Neural cell (in vitro differentiated cells): ENCODE data around the gene DUOXA1. TPM values are rescaled to one million over a fixed set of nuclear protein-coding genes. Genes with fewer than 3 reads are reported as not detected.

Experiments used
- H2AFZ ChIP-seq: fragments of 200-600, 300-800 bp; sonication (generic), shearing (Covaris generic); 2 replicates; pipeline ENCODE4 v1.6.0; 2014; ENCODE audit warnings: low read depth, mild to moderate bottlenecking, antibody characterized with exemption, low read length, moderate library complexity
- H3F3A ChIP-seq: fragments of 200-600 bp; shearing (Covaris generic); 2 replicates; pipeline ENCODE4 v1.6.1; 2016; ENCODE audit warnings: mild to moderate bottlenecking, moderate library complexity, mixed read lengths, antibody characterized with exemption, low read length; ENCODE audit not compliant: insufficient read depth, poor library complexity, severe bottlenecking
- H3K27ac ChIP-seq: fragments of 200-600, 300-800 bp; sonication (generic), shearing (Covaris generic); 2 replicates; pipeline ENCODE4 v1.5.1; 2014; ENCODE audit warnings: mild to moderate bottlenecking, low read length, moderate library complexity
- H3K27me3 ChIP-seq: fragments of 300-800, 200-600 bp; sonication (generic), shearing (Covaris generic); 2 replicates; pipeline ENCODE4 v1.6.0; 2014; ENCODE audit warnings: mild to moderate bottlenecking, low read depth, low read length, moderate library complexity; ENCODE audit not compliant: insufficient read depth
- H3K36me3 ChIP-seq: fragments of 300-800, 200-600 bp; sonication (generic), shearing (Covaris generic); 2 replicates; pipeline ENCODE4 v1.5.1; 2014; ENCODE audit warnings: mild to moderate bottlenecking, antibody characterized with exemption, low read length, moderate library complexity; ENCODE audit not compliant: insufficient read depth
- H3K4me2 ChIP-seq: fragments of 300-800, 200-600 bp; sonication (generic), shearing (Covaris generic); 2 replicates; pipeline ENCODE4 v1.6.0; 2014; ENCODE audit warnings: mild to moderate bottlenecking, low read length
- H3K4me3 ChIP-seq: fragments of 300-800, 200-600 bp; sonication (generic), shearing (Covaris generic); 2 replicates; pipeline ENCODE4 v1.5.1; 2014; ENCODE audit warnings: mild to moderate bottlenecking, low read length, moderate library complexity
- H3K79me2 ChIP-seq: fragments of 200-600 bp; shearing (Covaris generic); replicated peaks from 2 replicates; pipeline ENCODE4 v1.6.0; 2014; ENCODE audit warnings: mild to moderate bottlenecking, low read length, moderate library complexity; ENCODE audit not compliant: insufficient read depth
- H3K9ac ChIP-seq: fragments of 300-800, 200-600 bp; sonication (generic), shearing (Covaris generic); 2 replicates; pipeline ENCODE4 v1.6.1; 2016; ENCODE audit warnings: mild to moderate bottlenecking, low read length, mixed read lengths
- H3K9me2 ChIP-seq: fragments of 200-600 bp; shearing (Covaris generic); 2 replicates; pipeline ENCODE4 v1.6.1; 2016; ENCODE audit warnings: mild to moderate bottlenecking, low read length, mixed read lengths; ENCODE audit not compliant: insufficient read depth
- H3K9me3 ChIP-seq: fragments of 200-600, 300-800 bp; sonication (generic), shearing (Covaris generic); 2 replicates; pipeline ENCODE4 v1.6.1; 2016; ENCODE audit warnings: mild to moderate bottlenecking, mixed run types, low read length, moderate library complexity, mixed read lengths
- H4K20me1 ChIP-seq: fragments of 200-600 bp; shearing (Covaris generic); 2 replicates; pipeline ENCODE4 v1.6.1; 2016; ENCODE audit warnings: mild to moderate bottlenecking, mixed run types; ENCODE audit not compliant: insufficient read depth
- CTCF ChIP-seq: fragments of 450-650 bp; IDR thresholded peaks from 2 replicates; pipeline ENCODE4 v1.5.1; 2014; ENCODE audit warnings: antibody characterized with exemption, mild to moderate bottlenecking, moderate library complexity; ENCODE audit not compliant: poor library complexity, severe bottlenecking
- EP300 ChIP-seq: fragments of 450-650 bp; conservative IDR thresholded peaks from 2 replicates; pipeline ENCODE4 v1.6.1; 2014; ENCODE audit warnings: antibody characterized with exemption, mild to moderate bottlenecking, moderate library complexity; ENCODE audit not compliant: poor library complexity, severe bottlenecking
- EZH2 ChIP-seq: fragments of 200-600, 300-800 bp; shearing (Covaris generic), sonication (generic); IDR thresholded peaks from 2 replicates; pipeline ENCODE4 v1.6.1; 2014; ENCODE audit warnings: antibody characterized with exemption, low read length, borderline replicate concordance, mild to moderate bottlenecking; ENCODE audit not compliant: insufficient read depth, poor library complexity, severe bottlenecking
- MXI1 ChIP-seq: fragments of 450-650 bp; conservative IDR thresholded peaks from 2 replicates; pipeline ENCODE4 v1.6.1; 2014; ENCODE audit warnings: antibody characterized with exemption, mild to moderate bottlenecking; ENCODE audit not compliant: poor library complexity, severe bottlenecking
- POLR2AphosphoS5 ChIP-seq: IDR thresholded peaks from 2 replicates; pipeline ENCODE4 v1.6.1; 2012
- RAD21 ChIP-seq: fragments of 450-650 bp; conservative IDR thresholded peaks from 2 replicates; pipeline ENCODE4 v1.6.1; 2014; ENCODE audit warnings: antibody characterized with exemption, mild to moderate bottlenecking, moderate library complexity
- REST ChIP-seq: IDR thresholded peaks from 2 replicates; pipeline ENCODE4 v1.6.1; 2012; ENCODE audit warnings: borderline replicate concordance
- SMC3 ChIP-seq: fragments of 450-650 bp; conservative IDR thresholded peaks from 2 replicates; pipeline ENCODE4 v1.6.1; 2014; ENCODE audit warnings: antibody characterized with exemption, mild to moderate bottlenecking, moderate library complexity; ENCODE audit not compliant: poor library complexity
- TAF1 ChIP-seq: IDR thresholded peaks from 2 replicates; pipeline ENCODE4 v1.6.1; 2012; ENCODE audit warnings: low read depth
- polyA plus RNA-seq: library from polyadenylated mRNA; depleted of rRNA; stranded (reverse); fragments of >200 nt; gene quantifications from 2 replicates; pipeline ENCODE4 v1.2.3, GENCODE V29; 2014

DUOXA1 gene
- polyA plus RNA-seq, 1 donor from 2014 or later: not detected

GRCh38 chr15:45174577-45174976, 44.9 kb upstream of the DUOXA1 start:
- Histone ChIP-seq H4K20me1 (no peaks in the 10 kb centered on the region), H3K9me2 (no peaks in the 10 kb centered on the region), H3K79me2 (peaks cover 12% of the 10 kb centered on the region), H3K4me3 (no peak overlapping the region), H3K36me3 (no peaks in the 10 kb centered on the region), H3K9me3 (no peaks in the 10 kb centered on the region), H3K4me2 (no peak overlapping the region), H3K27me3 (no peaks in the 10 kb centered on the region), H3K9ac (no peak overlapping the region), H2AFZ (no peak overlapping the region), H3K27ac (no peak overlapping the region), H3F3A (no peaks in the 10 kb centered on the region)
- no peak for TF ChIP-seq REST
- TF ChIP-seq RAD21: no peak
- no peak for TF ChIP-seq MXI1
- no peak for TF ChIP-seq SMC3
- TF ChIP-seq TAF1: no peak
- TF ChIP-seq POLR2AphosphoS5: no peak
- no peak for TF ChIP-seq EZH2
- TF ChIP-seq EP300: no peak
- TF ChIP-seq CTCF: no peak

- H3K36me3 ChIP-seq: no peaks in the 10 kb centered on the region
- no peaks in the 10 kb centered on the region for H3K27me3 ChIP-seq
- no peak overlapping the region for H2AFZ ChIP-seq
- H3K9me2 ChIP-seq: no peaks in the 10 kb centered on the region
- H3K79me2 ChIP-seq: peaks cover 9% of the 10 kb centered on the region
- H3K9ac ChIP-seq: no peak overlapping the region
- no peak overlapping the region for H3K27ac ChIP-seq
- no peak overlapping the region for H3K4me3 ChIP-seq
- TF ChIP-seq EP300 (no peak), CTCF (no peak), EZH2 (no peak), POLR2AphosphoS5 (no peak), RAD21 (no peak), REST (no peak)
- no peak overlapping the region for H3K4me2 ChIP-seq
- H4K20me1 ChIP-seq: no peaks in the 10 kb centered on the region
- H3K9me3 ChIP-seq: no peaks in the 10 kb centered on the region
- no peaks in the 10 kb centered on the region for H3F3A ChIP-seq
These were observed 44.4 kb upstream of the DUOXA1 start for GRCh38 chr15:45174069-45174468.
